Transverse colon (tissue), 4 donors: Measurements from ENCODE around the gene MCC. TPM values are rescaled to one million over a fixed set of nuclear protein-coding genes. Genes with fewer than 3 reads are reported as not detected.

Experiments used
- DNase-seq: peaks from one replicate; pipeline ENCODE4 v3.0.0-alpha.2; 2019
- H3K27ac ChIP-seq, 4 donors: fragments of 200-600 bp; sonication (generic); 2 replicates each; pipeline ENCODE4 v1.5.1; 2016 to 2018; ENCODE audit warnings: inconsistent platforms in 4 of 4
- H3K27me3 ChIP-seq: fragments of 200-600 bp; sonication (generic); 2 replicates; pipeline ENCODE4 v1.5.1; 2017; ENCODE audit warnings: inconsistent platforms
- H3K36me3 ChIP-seq, 4 donors: fragments of 200-600 bp; sonication (generic); 2 replicates each; pipeline ENCODE4 v1.5.1; 2017 to 2019; ENCODE audit warnings: inconsistent platforms in 4 of 4
- H3K4me1 ChIP-seq, 4 donors: fragments of 200-600 bp; sonication (generic); 2 replicates each; pipeline ENCODE4 v1.5.1; 2017 to 2020; ENCODE audit warnings: inconsistent platforms in 4 of 4
- H3K4me3 ChIP-seq, 4 donors: fragments of 200-600 bp; sonication (generic); 1 replicate in 1 of 4; 2 replicates in 3 of 4; pipeline versions ENCODE4 v1.5.1 to v1.6.1; 2017 to 2019; ENCODE audit warnings: inconsistent platforms in 4 of 4
- H3K9me3 ChIP-seq, 2 donors: fragments of 200-600 bp; sonication (generic); 2 replicates each; pipeline ENCODE4 v1.5.1; 2017 to 2019; ENCODE audit warnings: inconsistent platforms in 2 of 2
- CTCF ChIP-seq, 5 experiments: fragments of 200-600 bp in 3 of 5; fragments of 450-650 bp in 2 of 5; sonication (generic) in 3 of 5; IDR thresholded peaks; 1 replicate in 2 of 5; 2 replicates in 3 of 5; pipeline ENCODE4 v1.5.1; 2016 to 2017; ENCODE audit warnings: antibody characterized with exemption in 5 of 5, inconsistent platforms in 3 of 5, mild to moderate bottlenecking in 2 of 5, moderate library complexity in 1 of 5
- EP300 ChIP-seq: sonication (generic); formaldehyde crosslinking; IDR thresholded peaks from one replicate; pipeline ENCODE4 v1.6.1; 2017; ENCODE audit warnings: antibody characterized with exemption, low read depth
- POLR2A ChIP-seq: fragments of 450-650 bp; IDR thresholded peaks from one replicate; pipeline ENCODE4 v1.6.1; 2016; ENCODE audit warnings: antibody characterized with exemption, mild to moderate bottlenecking, moderate library complexity
- POLR2AphosphoS5 ChIP-seq, 3 donors: sonication (generic); formaldehyde crosslinking; IDR thresholded peaks; one replicate each; pipeline ENCODE4 v1.6.1; 2016; ENCODE audit warnings: antibody characterized with exemption in 3 of 3
- WGBS, 2 donors: methylation state at CpG; one replicate each; pipeline ENCODE4 v1.1.5; 2018; ENCODE audit warnings: low coverage in 1 of 2; 5-methylcytosine and 5-hydroxymethylcytosine counted together
- in situ Hi-C, 4 donors: fragments of 200-750 bp; cut with MboI; loops; one replicate each; pipeline versions ENCODE4 v1.15.0 to v1.15.1; 2017; ENCODE audit warnings: low sequenced_read_pairs in 3 of 4, low pct_ligation_motif_present in 1 of 4, low pct_unique_long_range_greater_than_20kb in 1 of 4
- intact Hi-C: fragments of 100-400 bp; cut with DNase I; formaldehyde crosslinking; loops from one replicate; pipeline ENCODE4 v1.15.1; 2023; ENCODE audit warnings: low total_unique reads
- total RNA-seq, 4 donors: library from RNA; depleted of rRNA; stranded (reverse); fragments of >200 nt; gene quantifications; one replicate each; pipeline ENCODE4 v1.1.0, GENCODE V29; 2016

MCC gene
- total RNA-seq, 4 donors from 2014 or later = 2.6 to 28.4 (median 16.4) TPM

- Histone ChIP-seq H3K9me3 (no peaks in the 10 kb centered on the region), H3K36me3 (no peaks in the 10 kb centered on the region), H3K4me3 (no peak overlapping the region), H3K27me3 (no peaks in the 10 kb centered on the region), H3K4me1 (no peaks in the 10 kb centered on the region), H3K27ac (no peak overlapping the region)
- 79 to 82% methylated on average over 5 of the region's 5 CpGs for WGBS, 2 donors
- intact Hi-C loops (no loop called here), in situ Hi-C loops (no loop called here)
- TF ChIP-seq CTCF (IDR thresholded peaks at IDR 0.05) (no peak), POLR2A (no peak), EP300 (no peak), POLR2AphosphoS5 (IDR thresholded peaks at IDR 0.05) (no peak)
- DNase-seq = no peak
Measured at GRCh38 chr5:113172231-113172826, 315.9 kb downstream of the MCC start.

DNA sequence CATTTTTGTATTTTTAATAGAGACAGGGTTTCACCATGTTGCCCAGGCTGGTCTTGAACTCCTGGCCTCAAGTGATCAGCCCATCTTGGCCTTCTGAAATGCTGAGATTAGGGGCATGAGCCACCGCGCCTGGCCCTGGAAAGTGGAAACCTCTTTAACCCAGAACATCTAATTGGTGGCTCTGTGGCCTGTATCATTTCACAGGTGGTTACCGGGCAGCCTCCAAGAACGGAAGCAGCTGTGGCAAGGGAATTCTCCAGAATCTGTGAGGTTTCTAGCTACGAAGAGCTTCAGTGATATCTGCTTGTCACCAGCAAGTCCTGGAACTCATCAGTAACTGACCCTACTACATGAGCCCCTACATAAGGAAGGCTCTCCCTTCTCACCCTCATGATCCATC lies 316.7 kb downstream of the MCC start:
- TF ChIP-seq POLR2AphosphoS5 (IDR thresholded peaks at IDR 0.05) (no peak), POLR2A (no peak), CTCF (IDR thresholded peaks at IDR 0.05) (no peak), EP300 (no peak)
- Histone ChIP-seq H3K9me3 (no peaks in the 10 kb centered on the region), H3K27me3 (no peaks in the 10 kb centered on the region), H3K4me3 (no peak overlapping the region), H3K27ac (no peak overlapping the region), H3K36me3 (no peaks in the 10 kb centered on the region), H3K4me1 (no peaks in the 10 kb centered on the region)
- intact Hi-C loops = no loop called here
- in situ Hi-C loops = no loop called here
- 96% methylated on average over 5 of the region's 5 CpGs; no CpG with 5 or more reads in 1 of the 2 donors for WGBS, 2 donors
- no peak for DNase-seq

DNA sequence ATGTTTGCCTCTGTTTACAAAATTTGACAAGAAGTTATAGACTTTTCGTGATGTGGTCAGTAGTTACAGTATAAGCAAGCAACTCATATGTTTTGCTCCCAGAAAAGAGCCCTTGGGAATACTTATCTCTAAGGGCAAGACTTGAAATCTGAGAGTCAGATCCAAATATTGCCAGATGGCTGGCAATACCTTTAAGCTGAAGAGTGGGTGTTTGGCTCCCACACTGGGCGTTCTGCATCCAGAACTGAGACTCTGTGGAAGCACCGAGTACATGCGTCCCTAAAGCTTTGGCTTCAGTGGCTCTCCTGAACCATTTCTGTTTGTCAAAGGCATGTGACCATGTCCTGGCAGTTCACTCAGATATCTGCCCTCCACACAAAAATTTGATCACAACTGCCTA lies 317.5 kb downstream of the MCC start:
- H3K9me3 ChIP-seq = no peaks in the 10 kb centered on the region
- TF ChIP-seq CTCF (IDR thresholded peaks at IDR 0.05) (no peak), EP300 (no peak), POLR2A (no peak), POLR2AphosphoS5 (IDR thresholded peaks at IDR 0.05) (no peak)
- no peaks in the 10 kb centered on the region for H3K4me1 ChIP-seq
- H3K36me3 ChIP-seq = no peaks in the 10 kb centered on the region
- no peak for DNase-seq
- intact Hi-C loops (no loop called here), in situ Hi-C loops (no loop called here)
- 80 to 88% methylated on average over 1 to 4 of the region's 4 CpGs for WGBS, 2 donors
- no peak overlapping the region for H3K27ac ChIP-seq
- no peaks in the 10 kb centered on the region for H3K27me3 ChIP-seq
- H3K4me3 ChIP-seq = no peak overlapping the region

GRCh38 chr5:113169720-113170119 lies 318.5 kb downstream of the MCC start:
- Histone ChIP-seq H3K36me3 (no peaks in the 10 kb centered on the region), H3K4me3 (no peak overlapping the region), H3K27ac (no peak overlapping the region), H3K27me3 (no peaks in the 10 kb centered on the region), H3K4me1 (no peaks in the 10 kb centered on the region), H3K9me3 (no peaks in the 10 kb centered on the region)
- in situ Hi-C loops (no loop called here), intact Hi-C loops (no loop called here)
- TF ChIP-seq POLR2AphosphoS5 (IDR thresholded peaks at IDR 0.05) (no peak), EP300 (no peak), POLR2A (no peak), CTCF (IDR thresholded peaks at IDR 0.05) (no peak)
- no peak for DNase-seq
- 66 to 67% methylated on average over 1 of the region's 1 CpG for WGBS, 2 donors
